Left lung (tissue), 10 donors: ENCODE results near the gene AOAH. TPM values are rescaled to one million over a fixed set of nuclear protein-coding genes. Genes with fewer than 3 reads are reported as not detected.

ENCODE experiments used
- ATAC-seq: fragments of 200-7000 bp; cut with Tn5 transposase; one replicate; pipeline ENCODE4 v1.9.1; 2020; ENCODE audit warnings: moderate library complexity
- DNase-seq, 4 donors: peaks; one replicate each; pipeline ENCODE4 v3.0.0-alpha.2; 2013 to 2020
- H3K27ac ChIP-seq, 2 donors: fragments of 200-600 bp; sonication (generic) in 1 of 2; one replicate each; pipeline versions ENCODE4 v1.5.0 to v1.8.0; 2020 to 2021
- H3K27me3 ChIP-seq, 2 donors: fragments of 200-600 bp; sonication (generic) in 1 of 2; one replicate each; pipeline versions ENCODE4 v1.5.0 to v1.8.0; 2020 to 2021
- H3K36me3 ChIP-seq, 2 donors: fragments of 200-600 bp; sonication (generic) in 1 of 2; one replicate each; pipeline versions ENCODE4 v1.5.0 to v1.8.0; 2020 to 2021
- H3K4me1 ChIP-seq, 2 donors: fragments of 200-600 bp; one replicate each; pipeline ENCODE4 v1.8.0; 2021
- H3K4me3 ChIP-seq, 2 donors: fragments of 200-600 bp; sonication (generic) in 1 of 2; one replicate each; pipeline versions ENCODE4 v1.5.0 to v1.8.0; 2020 to 2021; ENCODE audit warnings: mild to moderate bottlenecking in 1 of 2
- H3K9me3 ChIP-seq, 2 donors: fragments of 200-600 bp; sonication (generic) in 1 of 2; one replicate each; pipeline versions ENCODE4 v1.5.0 to v1.8.0; 2020 to 2021
- CTCF ChIP-seq, 2 donors: fragments of 200-600 bp; sonication (generic) in 1 of 2; IDR thresholded peaks; one replicate each; pipeline versions ENCODE4 v1.5.0 to v1.8.0; 2021; ENCODE audit warnings: antibody characterized with exemption in 2 of 2
- intact Hi-C, 2 donors: fragments of 100-400 bp; cut with DNase I; formaldehyde crosslinking; loops; one replicate each; pipeline versions ENCODE4 v1.11.2 to v1.14.2; 2022
- polyA plus RNA-seq, 6 donors: library from polyadenylated mRNA; unstranded; fragments of 120-200 nt; gene quantifications; one replicate each; pipeline ENCODE4 v1.2.1, GENCODE V29; 2013; ENCODE audit not compliant: insufficient read length in 6 of 6
- total RNA-seq, 2 donors: library from RNA; stranded (reverse); fragmentation: NEBNext Ultra II Directional; extraction: Animal tissue kit (Norgen Biotek cat#: 25700); gene quantifications; one replicate each; pipeline ENCODE4 v1.2.1, GENCODE V29; 2021
- donor health status: DM: no; HTN: yes; CAD: no.
- donor health status: DM: no; HTN: no; CAD: no.

Gene AOAH
- total and polyA plus RNA-seq, 8 donors = 3.9 to 28.2 (median 6.9) TPM

- Histone ChIP-seq H3K27me3 (no peaks in the 10 kb centered on the region), H3K36me3 (no peaks in the 10 kb centered on the region), H3K4me3 (no peak overlapping the region), H3K27ac (no peak overlapping the region), H3K4me1 (peaks cover 0 to 5% of the 10 kb centered on the region in 2 donors), H3K9me3 (no peaks in the 10 kb centered on the region)
- intact Hi-C loops = no loop called here
- TF ChIP-seq CTCF (IDR thresholded peaks at IDR 0.05) = no peak
- ATAC-seq = no peak
- DNase-seq = no peak
These were observed 31.2 kb upstream of the AOAH start for GRCh38 chr7:36755484-36755883.

- H3K4me3 ChIP-seq = no peak overlapping the region
- ATAC-seq (no peak), DNase-seq (no peak)
- no peak overlapping the region for H3K27ac ChIP-seq
- H3K27me3 ChIP-seq = no peaks in the 10 kb centered on the region
- intact Hi-C loops = no loop called here
- no peak for TF ChIP-seq CTCF (IDR thresholded peaks at IDR 0.05)
- no peaks in the 10 kb centered on the region for H3K36me3 ChIP-seq
- no peaks in the 10 kb centered on the region for H3K9me3 ChIP-seq
- H3K4me1 ChIP-seq = peaks cover 0 to 35% of the 10 kb centered on the region in 2 donors
These were observed 27.9 kb upstream of the AOAH start for GRCh38 chr7:36752026-36752711.

- ATAC-seq = no peak
- Histone ChIP-seq H3K9me3 (no peaks in the 10 kb centered on the region), H3K27ac (peak overlapping the region in 1 of 2 donors; percentile 62), H3K4me3 (no peak overlapping the region), H3K27me3 (no peaks in the 10 kb centered on the region), H3K36me3 (no peaks in the 10 kb centered on the region), H3K4me1 (peaks cover 0 to 50% of the 10 kb centered on the region in 2 donors)
- DNase-seq = no peak
- intact Hi-C loops = no loop called here
- TF ChIP-seq CTCF (IDR thresholded peaks at IDR 0.05) = no peak
These were observed 26.2 kb upstream of the AOAH start for GRCh38 chr7:36750451-36750850.

GRCh38 chr7:36749282-36749960 is 25.1 kb upstream of the AOAH start:
- no peak for DNase-seq
- Histone ChIP-seq H3K27ac (peak overlapping the region in 1 of 2 donors; percentile 62), H3K4me1 (peaks cover 0 to 51% of the 10 kb centered on the region in 2 donors), H3K36me3 (no peaks in the 10 kb centered on the region), H3K27me3 (no peaks in the 10 kb centered on the region), H3K4me3 (no peak overlapping the region), H3K9me3 (no peaks in the 10 kb centered on the region)
- ATAC-seq = peak; percentile 28
- TF ChIP-seq CTCF (IDR thresholded peaks at IDR 0.05) = no peak
- intact Hi-C loops = no loop called here

- Histone ChIP-seq H3K9me3 (no peaks in the 10 kb centered on the region), H3K27me3 (no peaks in the 10 kb centered on the region), H3K4me1 (peaks cover 0 to 58% of the 10 kb centered on the region in 2 donors), H3K27ac (peak overlapping the region in 1 of 2 donors; percentile 62), H3K36me3 (no peaks in the 10 kb centered on the region), H3K4me3 (no peak overlapping the region)
- ATAC-seq (no peak), DNase-seq (no peak)
- intact Hi-C loops = no loop called here
- TF ChIP-seq CTCF (IDR thresholded peaks at IDR 0.05) = no peak
These were observed 23.8 kb upstream of the AOAH start for GRCh38 chr7:36748017-36748487.
